Measurements from ENCODE around the gene CHCHD3.

The CHCHD3 gene

GRCh38 chr7:133051066-133051465 is 30.8 kb downstream of the CHCHD3 start:
- TF ChIP-seq CTCF (conservative IDR thresholded peaks at IDR 0.05; ENCODE audit: low read depth, low read length): peak; percentile 45
- no peak overlapping the region for H3K4me3 ChIP-seq (ENCODE audit: low read length)
- no peak for DNase-seq (ENCODE audit: low read depth)

- TF ChIP-seq CTCF (conservative IDR thresholded peaks at IDR 0.05; ENCODE audit: low read depth, low read length): no peak
- DNase-seq (ENCODE audit: low read depth): no peak
- no peak overlapping the region for H3K4me3 ChIP-seq (ENCODE audit: low read length)
Measured at GRCh38 chr7:133050200-133050995, 31.5 kb downstream of the CHCHD3 start.

- H3K4me3 ChIP-seq (ENCODE audit: low read length): no peak overlapping the region
- no peak for DNase-seq (ENCODE audit: low read depth)
- TF ChIP-seq CTCF (conservative IDR thresholded peaks at IDR 0.05; ENCODE audit: low read depth, low read length): no peak
Measured at GRCh38 chr7:133048589-133048988, 33.3 kb downstream of the CHCHD3 start.

GRCh38 chr7:133047321-133047720 is 34.6 kb downstream of the CHCHD3 start:
- no peak overlapping the region for H3K4me3 ChIP-seq (ENCODE audit: low read length)
- no peak for DNase-seq (ENCODE audit: low read depth)
- TF ChIP-seq CTCF (conservative IDR thresholded peaks at IDR 0.05; ENCODE audit: low read depth, low read length): no peak

- no peak for DNase-seq (ENCODE audit: low read depth)
- H3K4me3 ChIP-seq (ENCODE audit: low read length): no peak overlapping the region
- no peak for TF ChIP-seq CTCF (conservative IDR thresholded peaks at IDR 0.05; ENCODE audit: low read depth, low read length)
Measured at GRCh38 chr7:133044722-133045473, 37.0 kb downstream of the CHCHD3 start.

- TF ChIP-seq CTCF (conservative IDR thresholded peaks at IDR 0.05; ENCODE audit: low read depth, low read length): no peak
- no peak overlapping the region for H3K4me3 ChIP-seq (ENCODE audit: low read length)
- DNase-seq (ENCODE audit: low read depth): no peak
Measured at GRCh38 chr7:133040674-133041073, 41.2 kb downstream of the CHCHD3 start.
